ENCODE results near the gene WDR20.
"Not testable (repeated sequence)": the region's sequence is repeated elsewhere in the genome, so short reads cannot be mapped to it uniquely, and the experiment has no call there.

The WDR20 gene

GRCh38 chr14:102171173-102172020, 31.7 kb downstream of the WDR20 start:
- DNase-seq = no peak

GRCh38 chr14:102172021-102172272, 32.2 kb downstream of the WDR20 start:
- not testable (repeated sequence) for DNase-seq

- DNase-seq = not testable (repeated sequence)
Observed at GRCh38 chr14:102172721-102173120, 33.0 kb downstream of the WDR20 start.

GRCh38 chr14:102177161-102177560, 37.5 kb downstream of the WDR20 start:
- no peak for DNase-seq

- no peak for DNase-seq
Observed at GRCh38 chr14:102178806-102179205, 39.1 kb downstream of the WDR20 start.

GRCh38 chr14:102180248-102180998, 40.7 kb downstream of the WDR20 start:
- DNase-seq = no peak

- no peak for DNase-seq
Observed at GRCh38 chr14:102181187-102181586, 41.5 kb downstream of the WDR20 start.

GRCh38 chr14:102182190-102182589, 42.5 kb downstream of the WDR20 start:
- peak; percentile 86 for DNase-seq

GRCh38 chr14:102182936-102183619, 43.4 kb downstream of the WDR20 start:
- peak; percentile 56 for DNase-seq

GRCh38 chr14:102183886-102184285, 44.2 kb downstream of the WDR20 start:
- no peak for DNase-seq

- no peak for DNase-seq
Observed at GRCh38 chr14:102184316-102185035, 44.8 kb downstream of the WDR20 start.

- no peak for DNase-seq
Observed at GRCh38 chr14:102185360-102185759, 45.7 kb downstream of the WDR20 start.

GRCh38 chr14:102187044-102187443, 47.3 kb downstream of the WDR20 start:
- peak; percentile 85 for DNase-seq

GRCh38 chr14:102187568-102188001, 47.9 kb downstream of the WDR20 start:
- no peak for DNase-seq

GRCh38 chr14:102188187-102188586, 48.5 kb downstream of the WDR20 start:
- DNase-seq = no peak

- DNase-seq = no peak
Observed at GRCh38 chr14:102189874-102190273, 50.2 kb downstream of the WDR20 start.

- DNase-seq = no peak
Observed at GRCh38 chr14:102192840-102193502, 53.3 kb downstream of the WDR20 start.

GRCh38 chr14:102194856-102195255, 55.2 kb downstream of the WDR20 start:
- no peak for DNase-seq

- no peak for DNase-seq
Observed at GRCh38 chr14:102195446-102195845, 55.7 kb downstream of the WDR20 start.

GRCh38 chr14:102196039-102196901, 56.6 kb downstream of the WDR20 start:
- DNase-seq = no peak

GRCh38 chr14:102196902-102197230, 57.2 kb downstream of the WDR20 start:
- DNase-seq = no peak

Measured in fibroblast of skin of scalp (primary cell).